Measurements from ENCODE around the gene PEX1. TPM values are rescaled to one million over a fixed set of nuclear protein-coding genes. Genes with fewer than 3 reads are reported as not detected.

The PEX1 gene
- polyA plus RNA-seq, 3 donors: 2.8 to 10.8 (median 2.9) TPM

DNA sequence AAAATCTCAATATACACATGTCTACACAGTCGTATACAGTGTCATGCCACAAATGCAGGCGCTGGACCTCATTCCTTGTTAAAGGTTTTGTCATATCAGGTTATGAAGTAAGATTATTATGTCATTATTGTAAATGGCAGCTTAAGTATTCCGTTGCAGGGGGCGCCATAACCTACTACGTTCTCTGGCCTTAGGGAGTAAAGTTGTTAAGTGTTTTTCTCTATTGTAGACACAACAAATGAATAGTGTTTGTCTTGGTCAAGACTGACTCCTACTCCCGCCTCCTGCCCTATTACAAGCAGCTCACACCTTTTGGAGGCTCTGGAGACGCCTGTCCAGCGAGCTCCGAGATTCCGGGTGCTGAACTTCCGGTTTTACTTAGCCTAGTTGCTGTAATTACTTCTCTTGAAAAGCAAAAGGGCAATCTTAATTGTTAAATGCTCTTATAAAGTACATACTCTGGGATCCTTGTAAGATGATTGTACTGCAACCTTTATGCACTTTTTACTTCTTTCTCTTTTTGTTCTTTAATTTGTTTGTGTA lies 80.0 kb downstream of the PEX1 start:
- TF ChIP-seq, protein P1, sequence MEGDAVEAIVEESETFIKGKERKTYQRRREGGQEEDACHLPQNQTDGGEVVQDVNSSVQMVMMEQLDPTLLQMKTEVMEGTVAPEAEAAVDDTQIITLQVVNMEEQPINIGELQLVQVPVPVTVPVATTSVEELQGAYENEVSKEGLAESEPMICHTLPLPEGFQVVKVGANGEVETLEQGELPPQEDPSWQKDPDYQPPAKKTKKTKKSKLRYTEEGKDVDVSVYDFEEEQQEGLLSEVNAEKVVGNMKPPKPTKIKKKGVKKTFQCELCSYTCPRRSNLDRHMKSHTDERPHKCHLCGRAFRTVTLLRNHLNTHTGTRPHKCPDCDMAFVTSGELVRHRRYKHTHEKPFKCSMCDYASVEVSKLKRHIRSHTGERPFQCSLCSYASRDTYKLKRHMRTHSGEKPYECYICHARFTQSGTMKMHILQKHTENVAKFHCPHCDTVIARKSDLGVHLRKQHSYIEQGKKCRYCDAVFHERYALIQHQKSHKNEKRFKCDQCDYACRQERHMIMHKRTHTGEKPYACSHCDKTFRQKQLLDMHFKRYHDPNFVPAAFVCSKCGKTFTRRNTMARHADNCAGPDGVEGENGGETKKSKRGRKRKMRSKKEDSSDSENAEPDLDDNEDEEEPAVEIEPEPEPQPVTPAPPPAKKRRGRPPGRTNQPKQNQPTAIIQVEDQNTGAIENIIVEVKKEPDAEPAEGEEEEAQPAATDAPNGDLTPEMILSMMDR (IDR thresholded peaks at IDR 0.05): peak; percentile 53
- Mint-ChIP-seq H3K27ac (peak overlapping the region; percentile 91 to 98 (median 97)), H3K4me1 (peaks cover 9% of the 10 kb centered on the region), H3K9me3 (no peaks in the 10 kb centered on the region), H3K4me3 (peak overlapping the region; percentile 91 to 95), H3K27me3 (ENCODE audit: low read depth in 3 of 3) (no peaks in the 10 kb centered on the region), H3K36me3 (peaks cover 30 to 33% of the 10 kb centered on the region in 2 donors)
- Histone ChIP-seq H3K9ac (ENCODE audit: insufficient read depth, low read length, poor library complexity, severe bottlenecking) (peak overlapping the region; percentile 99), H3K4me2 (replicated peaks; ENCODE audit: extremely low read depth, low read length, poor library complexity, severe bottlenecking) (peak overlapping the region; percentile 79), H3K79me2 (ENCODE audit: insufficient read depth, low read length) (peaks cover 30% of the 10 kb centered on the region), H2AFZ (ENCODE audit: insufficient read depth, low read depth, low read length, poor library complexity, severe bottlenecking) (peak overlapping the region; percentile 97), H3K4me3 (replicated peaks in 1 of 3; ENCODE audit: low read depth in 2 of 3, low read length in 3 of 3) (peak overlapping the region; percentile 80 to 92 (median 86)), H3K27ac (ENCODE audit: low read depth in 1 of 2, low read length in 2 of 2) (peak overlapping the region; percentile 77 to 97), H3K27me3 (ENCODE audit: control insufficient read depth in 2 of 2, insufficient read depth in 2 of 2, low read length in 2 of 2) (no peaks in the 10 kb centered on the region), H3K36me3 (replicated peaks in 1 of 2; ENCODE audit: control insufficient read depth in 1 of 2, insufficient read depth in 2 of 2, low read length in 2 of 2) (peaks cover 33 to 37% of the 10 kb centered on the region in 2 donors), H3K9me3 (replicated peaks in 1 of 2; ENCODE audit: control insufficient read depth in 1 of 2, insufficient read depth in 1 of 2, low read length in 2 of 2) (no peaks in the 10 kb centered on the region), H4K20me1 (ENCODE audit: insufficient read depth, low read length) (no peaks in the 10 kb centered on the region), H3K4me1 (ENCODE audit: control insufficient read depth in 1 of 2, insufficient read depth in 2 of 2, low read length in 2 of 2) (peaks cover 5 to 7% of the 10 kb centered on the region in 2 donors)
- peak; percentile 51 to 65 (median 63) for DNase-seq
- WGBS (ENCODE audit: insufficient coverage): no CpG with 5 or more reads among the region's 11 CpGs
- intact Hi-C loops (cut with micrococcal nuclease): loop anchor here (5.0 to 10.0 kb wide), 4 partner anchors 79 to 313 kb away; partner anchors contain the start of genes ANKIB1 (in 2 of the 2), KRIT1 (in 2 of the 2), CYP51A1 (in 1 of the 2) and PEX1 (in 1 of the 2)

DNA sequence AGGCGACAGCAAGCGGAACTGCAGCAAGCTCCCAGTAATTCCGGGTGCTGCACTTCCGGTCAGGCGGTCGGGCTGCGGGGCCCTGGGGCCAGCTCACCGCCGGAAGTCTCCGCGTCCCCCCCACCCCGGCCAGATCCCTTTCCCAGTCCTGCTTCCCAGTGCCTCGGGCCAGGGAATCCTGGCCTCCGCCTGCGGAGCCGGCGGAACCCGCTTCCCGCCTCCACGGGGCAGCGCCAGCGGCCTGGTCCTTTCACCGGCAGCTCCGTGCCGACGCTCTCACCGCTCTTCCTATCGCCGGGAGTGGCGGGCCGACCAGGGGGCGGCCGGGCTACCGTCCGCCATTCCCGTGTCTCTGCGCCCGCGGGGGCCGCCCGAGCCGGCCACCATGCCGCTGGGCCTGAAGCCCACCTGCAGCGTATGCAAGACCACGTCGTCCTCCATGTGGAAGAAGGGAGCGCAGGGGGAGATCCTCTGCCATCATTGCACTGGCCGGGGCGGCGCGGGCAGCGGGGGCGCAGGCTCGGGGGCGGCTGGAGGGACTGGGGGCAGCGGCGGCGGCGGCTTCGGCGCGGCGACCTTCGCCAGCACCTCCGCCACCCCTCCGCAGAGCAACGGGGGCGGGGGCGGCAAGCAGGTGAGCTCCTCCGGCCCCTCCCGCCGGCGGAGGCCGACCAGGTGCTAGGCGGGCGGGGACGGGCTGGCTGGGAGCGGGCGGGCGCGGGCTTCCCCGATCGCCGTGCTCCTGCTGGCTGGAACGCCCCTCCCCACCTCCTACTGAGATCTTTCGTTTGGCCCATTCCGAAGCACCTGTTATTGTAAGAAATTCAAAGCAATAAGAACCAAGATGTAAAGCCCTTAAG lies 80.7 kb downstream of the PEX1 start, which contains the start of gene GATAD1:
Gene GATAD1, plus strand, starts transcription at position 138 of the 860 bp plus-strand sequence. Its CDS starts 248 bp downstream, at position 386.
- Histone ChIP-seq H3K9ac (ENCODE audit: insufficient read depth, low read length, poor library complexity, severe bottlenecking) (peak within 1 kb of the TSS; percentile 99), H3K79me2 (ENCODE audit: insufficient read depth, low read length) (peaks cover 30% of the 10 kb centered on the region), H3K27me3 (ENCODE audit: control insufficient read depth in 2 of 2, insufficient read depth in 2 of 2, low read length in 2 of 2) (no peaks in the 10 kb centered on the region), H3K9me3 (replicated peaks in 1 of 2; ENCODE audit: control insufficient read depth in 1 of 2, insufficient read depth in 1 of 2, low read length in 2 of 2) (no peaks in the 10 kb centered on the region), H3K27ac (ENCODE audit: low read depth in 1 of 2, low read length in 2 of 2) (peak within 1 kb of the TSS; percentile 77 to 97), H3K36me3 (replicated peaks in 1 of 2; ENCODE audit: control insufficient read depth in 1 of 2, insufficient read depth in 2 of 2, low read length in 2 of 2) (peaks cover 27 to 30% of the 10 kb centered on the region in 2 donors), H2AFZ (ENCODE audit: insufficient read depth, low read depth, low read length, poor library complexity, severe bottlenecking) (peak within 1 kb of the TSS; percentile 97), H3K4me2 (replicated peaks; ENCODE audit: extremely low read depth, low read length, poor library complexity, severe bottlenecking) (peak within 1 kb of the TSS; percentile 79), H3K4me1 (ENCODE audit: control insufficient read depth in 1 of 2, insufficient read depth in 2 of 2, low read length in 2 of 2) (peaks cover 5 to 7% of the 10 kb centered on the region in 2 donors), H3K4me3 (replicated peaks in 1 of 3; ENCODE audit: low read depth in 2 of 3, low read length in 3 of 3) (peak within 1 kb of the TSS; percentile 80 to 92 (median 86)), H4K20me1 (ENCODE audit: insufficient read depth, low read length) (no peaks in the 10 kb centered on the region)
- Mint-ChIP-seq H3K27me3 (ENCODE audit: low read depth in 3 of 3) (no peaks in the 10 kb centered on the region), H3K4me3 (peak within 1 kb of the TSS; percentile 91 to 95), H3K27ac (peak within 1 kb of the TSS; percentile 91 to 98 (median 97)), H3K4me1 (peaks cover 9% of the 10 kb centered on the region), H3K36me3 (peaks cover 26 to 30% of the 10 kb centered on the region in 2 donors), H3K9me3 (peaks cover 2 to 6% (median 5%) of the 10 kb centered on the region in 7 donors)
- peak; percentile 82 to 91 (median 88) for DNase-seq
- WGBS (ENCODE audit: insufficient coverage): under 1% methylated on average over 85 of the region's 87 CpGs
- TF ChIP-seq, protein P1 (IDR thresholded peaks at IDR 0.05): peak; percentile 40
- intact Hi-C loops (cut with micrococcal nuclease): loop anchor here (5.0 to 10.0 kb wide), 4 partner anchors 80 to 313 kb away; partner anchors contain the start of genes ANKIB1 (in 2 of the 2), KRIT1 (in 2 of the 2), CYP51A1 (in 1 of the 2) and PEX1 (in 1 of the 2)

Measured in CD14-positive monocyte (primary cell).